ENCODE measurements around the gene PYDC2. TPM values are rescaled to one million over a fixed set of nuclear protein-coding genes. Genes with fewer than 3 reads are reported as not detected.

The PYDC2 gene
- total and polyA plus RNA-seq, 2 of the 8 experiments (the other 6 are each of a cell fraction or from before 2014, with no cell fraction given) = not detected

DNA sequence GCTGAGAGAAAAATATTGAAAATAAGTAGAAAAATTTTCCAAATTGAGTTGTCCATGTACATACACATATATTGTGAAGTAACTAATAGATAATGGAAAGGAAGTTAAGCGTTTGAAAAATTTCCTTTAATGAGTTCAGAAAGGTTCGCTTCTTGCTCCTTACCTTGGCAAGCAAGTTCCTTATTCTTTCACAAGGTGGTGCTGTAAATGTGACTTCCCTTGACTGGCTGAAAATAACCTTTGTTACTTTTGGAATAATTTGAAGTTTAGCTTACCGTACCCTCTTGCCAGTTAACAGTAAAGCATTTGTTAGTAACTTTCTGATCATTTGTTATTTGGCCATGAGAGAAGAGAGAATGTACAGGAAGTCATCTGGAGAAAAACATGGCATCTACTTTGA lies 41.6 kb downstream of the PYDC2 start:
- Histone ChIP-seq H3K4me3 (ENCODE audit: extremely low read depth in 1 of 4, insufficient read depth in 2 of 4, low read depth in 3 of 4, low read length in 4 of 4) (no peak overlapping the region), H2AFZ (ENCODE audit: low read length) (peak overlapping the region; percentile 59; the same call in 1 of the 2 replicates), H3K27me3 (replicated peaks in 1 of 4; ENCODE audit: control insufficient read depth in 3 of 4, extremely low read depth in 1 of 4, insufficient read depth in 3 of 4, low read length in 3 of 4) (no peaks in the 10 kb centered on the region), H3K9me3 (ENCODE audit: insufficient read depth in 2 of 2, low read depth in 1 of 2, low read length in 1 of 2) (no peaks in the 10 kb centered on the region), H3K4me2 (ENCODE audit: insufficient read depth in 1 of 2, low read depth in 2 of 2, low read length in 2 of 2) (no peak overlapping the region), H4K91ac (replicated peaks; ENCODE audit: insufficient read length, low read length) (no peak overlapping the region), H3K79me1 (ENCODE audit: low read depth, low read length) (no peaks in the 10 kb centered on the region), H3K36me3 (ENCODE audit: control insufficient read depth in 2 of 4, insufficient read depth in 4 of 4, low read length in 3 of 4) (no peaks in the 10 kb centered on the region), H3K56ac (replicated peaks; ENCODE audit: insufficient read length, low read depth, low read length) (no peak overlapping the region), H2BK120ac (replicated peaks; ENCODE audit: low read depth, low read length) (no peak overlapping the region), H3K18ac (ENCODE audit: extremely low read depth, low read length) (no peak overlapping the region), H2BK12ac (ENCODE audit: low read depth, low read length) (no peak overlapping the region), H3K4me1 (replicated peaks in 1 of 4; ENCODE audit: control insufficient read depth in 3 of 4, insufficient read depth in 4 of 4, low read length in 3 of 4) (peaks cover 0 to 3% (median 0%) of the 10 kb centered on the region in 4 experiments; a peak in 1 of 7 replicates), H2BK15ac (ENCODE audit: low read length) (no peak overlapping the region), H4K5ac (ENCODE audit: insufficient read length, low read depth, low read length) (no peak overlapping the region), H3K23ac (ENCODE audit: insufficient read length) (no peak overlapping the region), H4K20me1 (replicated peaks in 1 of 2; ENCODE audit: control insufficient read depth in 1 of 2, insufficient read depth in 2 of 2, low read length in 2 of 2) (no peaks in the 10 kb centered on the region), H3K79me2 (ENCODE audit: control insufficient read depth in 1 of 2, insufficient read depth in 2 of 2, low read length in 2 of 2) (no peaks in the 10 kb centered on the region), H3K4ac (replicated peaks; ENCODE audit: insufficient read length, low read depth, low read length) (no peak overlapping the region), H3K9ac (replicated peaks in 1 of 4; ENCODE audit: extremely low read depth in 1 of 4, low read depth in 3 of 4, low read length in 3 of 4) (no peak overlapping the region), H3K27ac (ENCODE audit: low read depth, low read length) (no peak overlapping the region), H3K23me2 (ENCODE audit: low read depth, low read length) (no peaks in the 10 kb centered on the region), H4K8ac (ENCODE audit: extremely low read depth, insufficient read depth, low read length) (no peak overlapping the region), H2AK5ac (ENCODE audit: low read depth, low read length) (no peak overlapping the region), H3K14ac (ENCODE audit: insufficient read length) (no peak overlapping the region), H2BK20ac (ENCODE audit: low read length) (no peak overlapping the region), H2BK5ac (ENCODE audit: low read depth, low read length) (no peak overlapping the region; the same call in 1 of the 2 replicates)
- FAIRE-seq (peak; percentile 96), DNase-seq (ENCODE audit: low read depth in 1 of 2, low spot score in 2 of 2) (no peak)
- CTCF ChIA-PET (ENCODE audit: partially characterized antibody) = interaction anchor here (0.7 to 1.0 kb wide), 2 partner anchors 29 to 294 kb away, joined by 3 read pairs; no protein-coding TSS in a partner anchor
- POLR2A ChIA-PET (ENCODE audit: partially characterized antibody) = interaction anchor here (0.7 kb wide), 1 partner anchor 188 kb away, joined by 3 read pairs; no protein-coding TSS in a partner anchor
- WGBS, 2 experiments (ENCODE audit: extremely low coverage in 1 of 2, insufficient coverage in 1 of 2, insufficient read length in 1 of 2, insufficient replicate concordance in 2 of 2, low coverage in 1 of 2, low lambda C conversion rate in 2 of 2, missing lambda C conversion rate in 1 of 2) = 74% methylated on average over 3 of the region's 3 CpGs; no CpG with 5 or more reads in 1 of the 2 experiments
- TF ChIP-seq CHD1 (IDR thresholded peaks at IDR 0.05; ENCODE audit: low read depth, low read length) = no peak
- TF ChIP-seq NANOG (IDR thresholded peaks at IDR 0.05; ENCODE audit: insufficient read depth, low read depth, low read length, poor library complexity, severe bottlenecking) = no peak
- TF ChIP-seq RAD21 (IDR thresholded peaks at IDR 0.05 in 1 of 2, conservative IDR thresholded peaks at IDR 0.05 in 1 of 2; ENCODE audit: low read depth in 2 of 2, low read length in 2 of 2) = peak; percentile 65 to 72
- TF ChIP-seq SP2 (IDR thresholded peaks at IDR 0.05; ENCODE audit: low read length) = no peak
- TF ChIP-seq JUN (IDR thresholded peaks at IDR 0.05; ENCODE audit: low read depth, low read length) = no peak
- TF ChIP-seq, protein P1, sequence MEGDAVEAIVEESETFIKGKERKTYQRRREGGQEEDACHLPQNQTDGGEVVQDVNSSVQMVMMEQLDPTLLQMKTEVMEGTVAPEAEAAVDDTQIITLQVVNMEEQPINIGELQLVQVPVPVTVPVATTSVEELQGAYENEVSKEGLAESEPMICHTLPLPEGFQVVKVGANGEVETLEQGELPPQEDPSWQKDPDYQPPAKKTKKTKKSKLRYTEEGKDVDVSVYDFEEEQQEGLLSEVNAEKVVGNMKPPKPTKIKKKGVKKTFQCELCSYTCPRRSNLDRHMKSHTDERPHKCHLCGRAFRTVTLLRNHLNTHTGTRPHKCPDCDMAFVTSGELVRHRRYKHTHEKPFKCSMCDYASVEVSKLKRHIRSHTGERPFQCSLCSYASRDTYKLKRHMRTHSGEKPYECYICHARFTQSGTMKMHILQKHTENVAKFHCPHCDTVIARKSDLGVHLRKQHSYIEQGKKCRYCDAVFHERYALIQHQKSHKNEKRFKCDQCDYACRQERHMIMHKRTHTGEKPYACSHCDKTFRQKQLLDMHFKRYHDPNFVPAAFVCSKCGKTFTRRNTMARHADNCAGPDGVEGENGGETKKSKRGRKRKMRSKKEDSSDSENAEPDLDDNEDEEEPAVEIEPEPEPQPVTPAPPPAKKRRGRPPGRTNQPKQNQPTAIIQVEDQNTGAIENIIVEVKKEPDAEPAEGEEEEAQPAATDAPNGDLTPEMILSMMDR (IDR thresholded peaks at IDR 0.05; ENCODE audit: control extremely low read depth in 1 of 3, insufficient read depth in 1 of 3, low read depth in 1 of 3, low read length in 3 of 3) = peak in 2 of 3 experiments; percentile 33 to 73; a peak in 2 of 4 replicates

Measured in H1 (cell line).